GM12878 (cell line): ENCODE data around the gene AKAP13. TPM values are rescaled to one million over a fixed set of nuclear protein-coding genes. Genes with fewer than 3 reads are reported as not detected.
A peak's percentile ranks its signal among the peaks of the same experiment; 100 is the strongest.

Experiments used
- ATAC-seq: fragments of 200-7000 bp; cut with Tn5 transposase; 3 replicates; pipeline ENCODE4 v1.9.1; 2020; ENCODE audit warnings: mild to moderate bottlenecking, moderate library complexity
- BruUV-seq: library from RNA; stranded (reverse); fragments of 400-500 nt; replicated peaks from 2 replicates; lab custom pipeline; 2021; lab: Mats Ljungman, UMichigan
- CTCF ChIA-PET: fragments of 300-600 bp; sonication (Branson Sonifier 250); formaldehyde crosslinking; extraction: SDS; loops from one replicate; lab custom pipeline; 2021; ENCODE audit warnings: inconsistent platforms; lab: Yijun Ruan, JAX
- POLR2A ChIA-PET: fragments of 350-600 bp; formaldehyde crosslinking; extraction: SDS; loops from one replicate; lab custom pipeline; 2021; ENCODE audit warnings: inconsistent platforms; lab: Charles Lee
- RAD21 ChIA-PET: fragments of 300-600 bp; sonication (Branson Sonifier 250); formaldehyde crosslinking; loops from one replicate; lab custom pipeline; 2023; ENCODE audit warnings: antibody characterized with exemption; ENCODE audit not compliant: unreplicated experiment; lab: Charles Lee
- SMC1A ChIA-PET: fragments of 300-600 bp; sonication (Branson Sonifier 250); formaldehyde crosslinking; loops from one replicate; lab custom pipeline; 2023; ENCODE audit not compliant: unreplicated experiment, uncharacterized antibody; lab: Charles Lee
- DNase-seq: peaks from one replicate; pipeline ENCODE4 v3.0.0-alpha.2; 2011; ENCODE audit warnings: low read depth, low spot score
- FAIRE-seq: peaks from 3 replicates; lab custom pipeline; 2011; peaks lifted over from hg19 to GRCh38; lab: Jason Lieb, UNC
- H2AFZ ChIP-seq: 2 replicates; pipeline ENCODE4 v1.6.0; 2011; ENCODE audit warnings: low read depth, low read length, control low read depth; ENCODE audit not compliant: control insufficient read depth
- H3K27ac ChIP-seq: 2 replicates; pipeline ENCODE4 v1.5.1; 2011; ENCODE audit warnings: control low read depth; ENCODE audit not compliant: control insufficient read depth, insufficient read depth
- H3K27me3 ChIP-seq, 2 experiments: replicated peaks in 1 of 2; 2 replicates each; pipeline versions ENCODE4 v1.6.0 to v1.6.1; 2011; ENCODE audit warnings: low read length in 1 of 2; ENCODE audit not compliant: control insufficient read depth in 2 of 2, insufficient read depth in 2 of 2
- H3K36me3 ChIP-seq, 2 experiments: 2 replicates each; pipeline ENCODE4 v1.5.1; 2011; ENCODE audit warnings: low read length in 1 of 2; ENCODE audit not compliant: control insufficient read depth in 2 of 2, insufficient read depth in 2 of 2
- H3K4me1 ChIP-seq: 2 replicates; pipeline ENCODE4 v1.6.1; 2011; ENCODE audit warnings: mild to moderate bottlenecking, low read length, moderate library complexity, mixed read lengths; ENCODE audit not compliant: control insufficient read depth, insufficient read depth
- H3K4me2 ChIP-seq: 2 replicates; pipeline ENCODE4 v1.6.0; 2011; ENCODE audit warnings: control low read depth; ENCODE audit not compliant: control insufficient read depth, insufficient read depth
- H3K4me3 ChIP-seq: fragments of 200-600 bp; sonication (generic); 2 replicates; pipeline ENCODE4 v1.5.1; 2016
- H3K79me2 ChIP-seq: 2 replicates; pipeline ENCODE4 v1.6.0; 2011; ENCODE audit warnings: low read length; ENCODE audit not compliant: control insufficient read depth, insufficient read depth
- H3K9ac ChIP-seq: 2 replicates; pipeline ENCODE4 v1.8.0; 2011; ENCODE audit warnings: low read length, control low read depth, mixed read lengths; ENCODE audit not compliant: control insufficient read depth, insufficient read depth
- H3K9me3 ChIP-seq: replicated peaks from 3 replicates; pipeline ENCODE4 v1.5.1; 2011; ENCODE audit warnings: mild to moderate bottlenecking, low read length; ENCODE audit not compliant: control insufficient read depth, insufficient read depth
- H4K20me1 ChIP-seq: 2 replicates; pipeline ENCODE4 v1.6.0; 2011; ENCODE audit not compliant: control insufficient read depth, insufficient read depth
- CHD4 ChIP-seq: fragments of 200-600 bp; sonication (generic); IDR thresholded peaks from 2 replicates; pipeline ENCODE4 v1.6.1; 2016; ENCODE audit warnings: mild to moderate bottlenecking
- HDAC2 ChIP-seq: fragments of 200-600 bp; sonication (generic); IDR thresholded peaks from 2 replicates; pipeline ENCODE4 v1.6.1; 2017
- IKZF1 ChIP-seq: fragments of 450-650 bp; conservative IDR thresholded peaks from 2 replicates; pipeline ENCODE4 v1.6.1; 2017; ENCODE audit warnings: antibody characterized with exemption, mild to moderate bottlenecking
- IKZF2 ChIP-seq, 2 experiments: fragments of 450-650 bp; IDR thresholded peaks; 2 replicates each; pipeline ENCODE4 v1.6.1; 2017; ENCODE audit warnings: mild to moderate bottlenecking in 2 of 2, moderate library complexity in 2 of 2
- KDM1A ChIP-seq: fragments of 200-600 bp; sonication (generic); IDR thresholded peaks from 2 replicates; pipeline ENCODE4 v1.6.1; 2016; ENCODE audit warnings: borderline replicate concordance
- MXI1 ChIP-seq: fragments of 150-350 bp; IDR thresholded peaks from 2 replicates; pipeline ENCODE4 v1.6.1; 2011; ENCODE audit warnings: low read depth, mild to moderate bottlenecking, inconsistent platforms, low read length, improper control_type of control experiment
- PML ChIP-seq: IDR thresholded peaks from 2 replicates; pipeline ENCODE4 v1.6.1; 2012; ENCODE audit warnings: low read length, inconsistent platforms
- SIN3A ChIP-seq: IDR thresholded peaks from 2 replicates; pipeline ENCODE4 v1.6.1; 2012; ENCODE audit warnings: low read depth, low read length, improper control_type of control experiment
- SREBF2 ChIP-seq: IDR thresholded peaks from 2 replicates; pipeline ENCODE4 v1.6.1; 2012; ENCODE audit warnings: mild to moderate bottlenecking, low read length
- ZNF274 ChIP-seq: IDR thresholded peaks from one replicate; pipeline ENCODE4 v1.8.0; 2011; ENCODE audit not compliant: insufficient read length, insufficient read depth
- ZZZ3 ChIP-seq: IDR thresholded peaks from 2 replicates; pipeline ENCODE4 v1.6.1; 2011; ENCODE audit warnings: low read depth; ENCODE audit not compliant: control insufficient read depth, insufficient read length
- WGBS: methylation state at CpG from one replicate; pipeline ENCODE4 v1.1.6; 2016; ENCODE audit warnings: low lambda C conversion rate; ENCODE audit not compliant: insufficient replicate concordance, insufficient coverage; ENCODE audit errors: missing lambda C conversion rate; 5-methylcytosine and 5-hydroxymethylcytosine counted together
- in situ Hi-C: fragments of 300-500 bp; cut with MboI; formaldehyde crosslinking; loops from 9 replicates; pipeline ENCODE4 v1.14.3; 2018; ENCODE audit warnings: mixed read lengths
- intact Hi-C: fragments of 100-400 bp; cut with micrococcal nuclease; formaldehyde crosslinking; loops from one replicate; pipeline ENCODE4 v1.14.2; 2022; ENCODE audit not compliant: unreplicated experiment
- polyA plus RNA-seq, 11 experiments: library from polyadenylated mRNA; depleted of rRNA in 4 of 11; unstranded in 6 of 11; stranded (reverse) in 5 of 11; fragments of >200 nt; fragmentation: Nextera tagmentation in 4 of 11; fragmentation: Illumina TruSeq in 1 of 11; extraction: Ambion mirVana in 4 of 11; extraction: Trizol in 1 of 11; gene quantifications; 1 replicate in 1 of 11; 2 replicates in 10 of 11; pipeline versions ENCODE4 v1.2.1 to v1.2.3, GENCODE V29; 2011 to 2016; ENCODE audit warnings: inconsistent platforms in 2 of 11, missing spikeins in 2 of 11, low read depth in 1 of 11
- total RNA-seq, 4 experiments: library from RNA; depleted of rRNA in 3 of 4; stranded (reverse); fragments of >200 nt in 3 of 4; fragmentation: Illumina TruSeq in 1 of 4; extraction: Trizol in 1 of 4; gene quantifications; 2 replicates each; pipeline versions ENCODE4 v1.2.1 to v1.2.3, GENCODE V29; 2013 to 2021
- TF ChIP-seq, protein P1 (sequence below): IDR thresholded peaks from 2 replicates; pipeline ENCODE4 v1.6.1; 2012; ENCODE audit warnings: low read depth, low read length, improper control_type of control experiment
- TF ChIP-seq, protein P2 (sequence below): fragments of 450-650 bp; IDR thresholded peaks from 2 replicates; pipeline ENCODE4 v1.6.1; 2017; ENCODE audit warnings: mild to moderate bottlenecking, moderate library complexity

AKAP13 gene
- total and polyA plus RNA-seq, 10 of the 15 experiments (the other 5 are each of a cell fraction or from before 2014, with no cell fraction given), result 14.4 to 74.9 (median 55.1) TPM

DNA sequence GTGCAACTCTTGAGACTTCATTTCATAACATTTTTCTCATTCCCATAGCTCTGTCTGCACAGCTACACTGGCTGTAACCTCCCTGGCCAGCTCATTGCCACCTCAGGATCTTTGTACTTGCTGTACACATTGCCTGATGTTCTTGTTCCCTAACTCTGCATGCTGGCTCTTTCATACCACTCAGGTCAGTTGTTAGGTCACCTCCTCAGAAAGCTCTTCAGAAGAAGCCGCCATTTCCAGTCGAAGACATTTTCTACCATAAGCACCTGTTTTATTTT is 176.2 kb downstream of the AKAP13 start:
- Histone ChIP-seq H4K20me1 (peaks cover 6% of the 10 kb centered on the region; the same call in 1 of the 2 replicates), H3K27ac (no peak overlapping the region), H3K9ac (no peak overlapping the region), H2AFZ (no peak overlapping the region), H3K4me2 (peak overlapping the region; percentile 69; the same call in 1 of the 2 replicates), H3K79me2 (no peaks in the 10 kb centered on the region), H3K4me1 (peaks cover 25% of the 10 kb centered on the region), H3K27me3 (no peaks in the 10 kb centered on the region), H3K4me3 (no peak overlapping the region), H3K36me3 (peaks cover 0 to 8% of the 10 kb centered on the region in 2 experiments; a peak in 2 of 4 replicates), H3K9me3 (no peaks in the 10 kb centered on the region)
- in situ Hi-C loops, result no loop called here
- FAIRE-seq (no peak), ATAC-seq (peak; percentile 12; the same call in 1 of the 3 replicates), DNase-seq (no peak)
- intact Hi-C loops, result no loop called here
- ChIA-PET POLR2A (interaction anchor here (0.7 to 2.2 kb wide), 4 partner anchors 17 to 77 kb away, joined by 3 to 6 read pairs (median 4); no protein-coding TSS in a partner anchor), SMC1A (interaction anchor here (1.0 to 2.8 kb wide), 8 partner anchors 8 to 68 kb away, joined by 3 to 12 read pairs (median 5); no protein-coding TSS in a partner anchor), RAD21 (interaction anchor here (0.9 to 1.5 kb wide), 2 partner anchors 23 to 26 kb away, joined by 3 to 4 read pairs; no protein-coding TSS in a partner anchor), CTCF (interaction anchor here (0.6 to 2.6 kb wide), 6 partner anchors 9 to 176 kb away, joined by 3 to 9 read pairs (median 3); no protein-coding TSS in a partner anchor)
- no TSS peak for BruUV-seq
- TF ChIP-seq ZNF274, result no peak
- TF ChIP-seq, protein P1, sequence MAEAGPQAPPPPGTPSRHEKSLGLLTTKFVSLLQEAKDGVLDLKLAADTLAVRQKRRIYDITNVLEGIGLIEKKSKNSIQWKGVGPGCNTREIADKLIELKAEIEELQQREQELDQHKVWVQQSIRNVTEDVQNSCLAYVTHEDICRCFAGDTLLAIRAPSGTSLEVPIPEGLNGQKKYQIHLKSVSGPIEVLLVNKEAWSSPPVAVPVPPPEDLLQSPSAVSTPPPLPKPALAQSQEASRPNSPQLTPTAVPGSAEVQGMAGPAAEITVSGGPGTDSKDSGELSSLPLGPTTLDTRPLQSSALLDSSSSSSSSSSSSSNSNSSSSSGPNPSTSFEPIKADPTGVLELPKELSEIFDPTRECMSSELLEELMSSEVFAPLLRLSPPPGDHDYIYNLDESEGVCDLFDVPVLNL, result no peak
- TF ChIP-seq PML, result no peak
- TF ChIP-seq IKZF1, result no peak
- TF ChIP-seq SREBF2, result no peak
- TF ChIP-seq HDAC2, result no peak
- TF ChIP-seq KDM1A, result no peak
- no peak for TF ChIP-seq IKZF2 (IDR thresholded peaks at IDR 0.05)
- TF ChIP-seq MXI1, result no peak
- no peak for TF ChIP-seq ZZZ3
- TF ChIP-seq SIN3A, result no peak
- TF ChIP-seq CHD4, result no peak
- TF ChIP-seq, protein P2, sequence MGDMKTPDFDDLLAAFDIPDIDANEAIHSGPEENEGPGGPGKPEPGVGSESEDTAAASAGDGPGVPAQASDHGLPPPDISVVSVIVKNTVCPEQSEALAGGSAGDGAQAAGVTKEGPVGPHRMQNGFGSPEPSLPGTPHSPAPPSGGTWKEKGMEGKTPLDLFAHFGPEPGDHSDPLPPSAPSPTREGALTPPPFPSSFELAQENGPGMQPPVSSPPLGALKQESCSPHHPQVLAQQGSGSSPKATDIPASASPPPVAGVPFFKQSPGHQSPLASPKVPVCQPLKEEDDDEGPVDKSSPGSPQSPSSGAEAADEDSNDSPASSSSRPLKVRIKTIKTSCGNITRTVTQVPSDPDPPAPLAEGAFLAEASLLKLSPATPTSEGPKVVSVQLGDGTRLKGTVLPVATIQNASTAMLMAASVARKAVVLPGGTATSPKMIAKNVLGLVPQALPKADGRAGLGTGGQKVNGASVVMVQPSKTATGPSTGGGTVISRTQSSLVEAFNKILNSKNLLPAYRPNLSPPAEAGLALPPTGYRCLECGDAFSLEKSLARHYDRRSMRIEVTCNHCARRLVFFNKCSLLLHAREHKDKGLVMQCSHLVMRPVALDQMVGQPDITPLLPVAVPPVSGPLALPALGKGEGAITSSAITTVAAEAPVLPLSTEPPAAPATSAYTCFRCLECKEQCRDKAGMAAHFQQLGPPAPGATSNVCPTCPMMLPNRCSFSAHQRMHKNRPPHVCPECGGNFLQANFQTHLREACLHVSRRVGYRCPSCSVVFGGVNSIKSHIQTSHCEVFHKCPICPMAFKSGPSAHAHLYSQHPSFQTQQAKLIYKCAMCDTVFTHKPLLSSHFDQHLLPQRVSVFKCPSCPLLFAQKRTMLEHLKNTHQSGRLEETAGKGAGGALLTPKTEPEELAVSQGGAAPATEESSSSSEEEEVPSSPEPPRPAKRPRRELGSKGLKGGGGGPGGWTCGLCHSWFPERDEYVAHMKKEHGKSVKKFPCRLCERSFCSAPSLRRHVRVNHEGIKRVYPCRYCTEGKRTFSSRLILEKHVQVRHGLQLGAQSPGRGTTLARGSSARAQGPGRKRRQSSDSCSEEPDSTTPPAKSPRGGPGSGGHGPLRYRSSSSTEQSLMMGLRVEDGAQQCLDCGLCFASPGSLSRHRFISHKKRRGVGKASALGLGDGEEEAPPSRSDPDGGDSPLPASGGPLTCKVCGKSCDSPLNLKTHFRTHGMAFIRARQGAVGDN, result no peak
- WGBS, result 98% methylated on average over 2 of the region's 2 CpGs
